Transverse colon (tissue), 4 donors: ENCODE measurements around the gene NOC4L. TPM values are rescaled to one million over a fixed set of nuclear protein-coding genes. Genes with fewer than 3 reads are reported as not detected.
"Not testable (repeated sequence)": the region's sequence is repeated elsewhere in the genome, so short reads cannot be mapped to it uniquely, and the experiment has no call there.

Source experiments
- DNase-seq: peaks from one replicate; pipeline ENCODE4 v3.0.0-alpha.2; 2019
- H3K27ac ChIP-seq, 4 donors: fragments of 200-600 bp; sonication (generic); 2 replicates each; pipeline ENCODE4 v1.5.1; 2016 to 2018; ENCODE audit warnings: inconsistent platforms in 4 of 4
- H3K27me3 ChIP-seq: fragments of 200-600 bp; sonication (generic); 2 replicates; pipeline ENCODE4 v1.5.1; 2017; ENCODE audit warnings: inconsistent platforms
- H3K36me3 ChIP-seq, 4 donors: fragments of 200-600 bp; sonication (generic); 2 replicates each; pipeline ENCODE4 v1.5.1; 2017 to 2019; ENCODE audit warnings: inconsistent platforms in 4 of 4
- H3K4me1 ChIP-seq, 4 donors: fragments of 200-600 bp; sonication (generic); 2 replicates each; pipeline ENCODE4 v1.5.1; 2017 to 2020; ENCODE audit warnings: inconsistent platforms in 4 of 4
- H3K4me3 ChIP-seq, 4 donors: fragments of 200-600 bp; sonication (generic); 1 replicate in 1 of 4; 2 replicates in 3 of 4; pipeline versions ENCODE4 v1.5.1 to v1.6.1; 2017 to 2019; ENCODE audit warnings: inconsistent platforms in 4 of 4
- H3K9me3 ChIP-seq, 2 donors: fragments of 200-600 bp; sonication (generic); 2 replicates each; pipeline ENCODE4 v1.5.1; 2017 to 2019; ENCODE audit warnings: inconsistent platforms in 2 of 2
- CTCF ChIP-seq, 5 experiments: fragments of 200-600 bp in 3 of 5; fragments of 450-650 bp in 2 of 5; sonication (generic) in 3 of 5; IDR thresholded peaks; 1 replicate in 2 of 5; 2 replicates in 3 of 5; pipeline ENCODE4 v1.5.1; 2016 to 2017; ENCODE audit warnings: antibody characterized with exemption in 5 of 5, inconsistent platforms in 3 of 5, mild to moderate bottlenecking in 2 of 5, moderate library complexity in 1 of 5
- EP300 ChIP-seq: sonication (generic); formaldehyde crosslinking; IDR thresholded peaks from one replicate; pipeline ENCODE4 v1.6.1; 2017; ENCODE audit warnings: antibody characterized with exemption, low read depth
- POLR2A ChIP-seq: fragments of 450-650 bp; IDR thresholded peaks from one replicate; pipeline ENCODE4 v1.6.1; 2016; ENCODE audit warnings: antibody characterized with exemption, mild to moderate bottlenecking, moderate library complexity
- POLR2AphosphoS5 ChIP-seq, 3 donors: sonication (generic); formaldehyde crosslinking; IDR thresholded peaks; one replicate each; pipeline ENCODE4 v1.6.1; 2016; ENCODE audit warnings: antibody characterized with exemption in 3 of 3
- WGBS, 2 donors: methylation state at CpG; one replicate each; pipeline ENCODE4 v1.1.5; 2018; ENCODE audit warnings: low coverage in 1 of 2; 5-methylcytosine and 5-hydroxymethylcytosine counted together
- in situ Hi-C, 4 donors: fragments of 200-750 bp; cut with MboI; loops; one replicate each; pipeline versions ENCODE4 v1.15.0 to v1.15.1; 2017; ENCODE audit warnings: low sequenced_read_pairs in 3 of 4, low pct_ligation_motif_present in 1 of 4, low pct_unique_long_range_greater_than_20kb in 1 of 4
- intact Hi-C: fragments of 100-400 bp; cut with DNase I; formaldehyde crosslinking; loops from one replicate; pipeline ENCODE4 v1.15.1; 2023; ENCODE audit warnings: low total_unique reads
- total RNA-seq, 4 donors: library from RNA; depleted of rRNA; stranded (reverse); fragments of >200 nt; gene quantifications; one replicate each; pipeline ENCODE4 v1.1.0, GENCODE V29; 2016

NOC4L gene
- total RNA-seq, 4 donors from 2014 or later: 5.2 to 12.6 (median 9.9) TPM

- Histone ChIP-seq H3K36me3 (no peaks in the 10 kb centered on the region), H3K4me1 (no peaks in the 10 kb centered on the region), H3K9me3 (no peaks in the 10 kb centered on the region), H3K4me3 (no peak overlapping the region), H3K27me3 (no peaks in the 10 kb centered on the region), H3K27ac (no peak overlapping the region)
- in situ Hi-C loops: no loop called here
- intact Hi-C loops: no loop called here
- TF ChIP-seq POLR2A (no peak), CTCF (IDR thresholded peaks at IDR 0.05) (no peak)
- no peak for DNase-seq
- 82 to 90% methylated on average over 1 to 9 of the region's 9 CpGs for WGBS, 2 donors
These were observed 42.0 kb upstream of the NOC4L start for GRCh38 chr12:132102297-132102696.

GRCh38 chr12:132103072-132103471, 41.2 kb upstream of the NOC4L start:
- H3K36me3 ChIP-seq, H3K9me3 ChIP-seq, H3K27me3 ChIP-seq, H3K4me1 ChIP-seq, H3K4me3 ChIP-seq, intact Hi-C loops, in situ Hi-C loops, H3K27ac ChIP-seq, DNase-seq: not testable (repeated sequence)
- WGBS, 2 donors: 85 to 91% methylated on average over 14 of the region's 14 CpGs

GRCh38 chr12:132103542-132104308, 40.5 kb upstream of the NOC4L start:
- TF ChIP-seq POLR2A (no peak), POLR2AphosphoS5 (IDR thresholded peaks at IDR 0.05) (no peak), EP300 (no peak), CTCF (IDR thresholded peaks at IDR 0.05) (no peak)
- WGBS, 2 donors: 94% methylated on average over 26 of the region's 26 CpGs; no CpG with 5 or more reads in 1 of the 2 donors
- intact Hi-C loops: no loop called here
- Histone ChIP-seq H3K4me1 (no peaks in the 10 kb centered on the region), H3K4me3 (no peak overlapping the region), H3K27me3 (no peaks in the 10 kb centered on the region), H3K9me3 (no peaks in the 10 kb centered on the region), H3K27ac (no peak overlapping the region), H3K36me3 (no peaks in the 10 kb centered on the region)
- no peak for DNase-seq
- in situ Hi-C loops: no loop called here

GRCh38 chr12:132105467-132105866, 38.8 kb upstream of the NOC4L start:
- DNase-seq: no peak
- Histone ChIP-seq H3K27me3 (no peaks in the 10 kb centered on the region), H3K27ac (no peak overlapping the region), H3K4me3 (no peak overlapping the region), H3K9me3 (no peaks in the 10 kb centered on the region), H3K36me3 (peaks cover 0 to 8% (median 0%) of the 10 kb centered on the region in 4 donors), H3K4me1 (no peaks in the 10 kb centered on the region)
- in situ Hi-C loops (no loop called here), intact Hi-C loops (no loop called here)
- TF ChIP-seq EP300: no peak
- TF ChIP-seq CTCF (IDR thresholded peaks at IDR 0.05): no peak
- no peak for TF ChIP-seq POLR2AphosphoS5 (IDR thresholded peaks at IDR 0.05)
- no peak for TF ChIP-seq POLR2A
- 67 to 85% methylated on average over 3 to 6 of the region's 6 CpGs for WGBS, 2 donors

- no peak overlapping the region for H3K4me3 ChIP-seq
- 96 to 98% methylated on average over 6 to 7 of the region's 7 CpGs for WGBS, 2 donors
- no peaks in the 10 kb centered on the region for H3K4me1 ChIP-seq
- intact Hi-C loops (no loop called here), in situ Hi-C loops (no loop called here)
- TF ChIP-seq POLR2AphosphoS5 (IDR thresholded peaks at IDR 0.05): no peak
- TF ChIP-seq CTCF (IDR thresholded peaks at IDR 0.05): no peak
- no peak for TF ChIP-seq EP300
- TF ChIP-seq POLR2A: no peak
- H3K27ac ChIP-seq: no peak overlapping the region
- H3K27me3 ChIP-seq: no peaks in the 10 kb centered on the region
- no peaks in the 10 kb centered on the region for H3K9me3 ChIP-seq
- H3K36me3 ChIP-seq: peaks cover 0 to 8% (median 0%) of the 10 kb centered on the region in 4 donors
- DNase-seq: no peak
These were observed 37.3 kb upstream of the NOC4L start for GRCh38 chr12:132106921-132107320.
